GM06990 (cell line): ENCODE measurements around the gene ANLN.
"Not testable (repeated sequence)": the region's sequence is repeated elsewhere in the genome, so short reads cannot be mapped to it uniquely, and the experiment has no call there.

Experiments used
- DNase-seq: peaks from one replicate; pipeline ENCODE4 v3.0.0-alpha.2; 2011; ENCODE audit not compliant: insufficient read length; ENCODE audit errors: extremely low read depth
- H3K27me3 ChIP-seq: replicated peaks from 2 replicates; pipeline ENCODE4 v1.6.0; 2011; ENCODE audit warnings: low read length; ENCODE audit not compliant: control insufficient read depth, insufficient read depth
- H3K36me3 ChIP-seq: 2 replicates; pipeline ENCODE4 v1.5.1; 2011; ENCODE audit warnings: low read length; ENCODE audit not compliant: control insufficient read depth, insufficient read depth
- H3K4me3 ChIP-seq: replicated peaks from 2 replicates; pipeline ENCODE4 v1.5.1; 2011; ENCODE audit warnings: low read depth, mild to moderate bottlenecking, control low read depth, low read length
- TF ChIP-seq, protein P1 (sequence below): IDR thresholded peaks from 2 replicates; pipeline ENCODE4 v1.5.1; 2011; ENCODE audit warnings: low read length, control low read depth, mild to moderate bottlenecking, inconsistent platforms; ENCODE audit not compliant: insufficient read depth, poor library complexity, severe bottlenecking

ANLN gene

DNA sequence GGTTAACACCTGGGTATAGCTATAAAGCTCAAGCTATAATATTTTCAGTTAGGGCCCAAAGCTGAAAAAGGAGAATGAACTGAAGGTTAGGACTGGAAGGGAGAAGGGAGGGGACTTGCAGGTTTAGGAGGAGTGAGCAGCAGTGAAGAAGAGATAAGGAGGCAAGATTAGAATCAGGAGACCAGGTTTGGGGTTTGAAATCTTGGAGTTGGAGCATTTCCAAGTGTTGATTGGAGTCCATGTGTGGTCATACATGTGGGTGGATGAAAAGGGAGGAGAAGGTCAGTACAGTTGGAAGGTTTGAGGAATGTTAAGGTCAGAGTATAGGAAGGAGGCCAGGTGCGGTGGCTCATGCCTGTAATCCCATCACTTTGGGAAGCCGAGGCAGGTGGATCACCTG is 8.6 kb upstream of the ANLN start:
- Histone ChIP-seq H3K4me3 (no peak overlapping the region), H3K27me3 (no peaks in the 10 kb centered on the region), H3K36me3 (no peaks in the 10 kb centered on the region)
- TF ChIP-seq, protein P1, sequence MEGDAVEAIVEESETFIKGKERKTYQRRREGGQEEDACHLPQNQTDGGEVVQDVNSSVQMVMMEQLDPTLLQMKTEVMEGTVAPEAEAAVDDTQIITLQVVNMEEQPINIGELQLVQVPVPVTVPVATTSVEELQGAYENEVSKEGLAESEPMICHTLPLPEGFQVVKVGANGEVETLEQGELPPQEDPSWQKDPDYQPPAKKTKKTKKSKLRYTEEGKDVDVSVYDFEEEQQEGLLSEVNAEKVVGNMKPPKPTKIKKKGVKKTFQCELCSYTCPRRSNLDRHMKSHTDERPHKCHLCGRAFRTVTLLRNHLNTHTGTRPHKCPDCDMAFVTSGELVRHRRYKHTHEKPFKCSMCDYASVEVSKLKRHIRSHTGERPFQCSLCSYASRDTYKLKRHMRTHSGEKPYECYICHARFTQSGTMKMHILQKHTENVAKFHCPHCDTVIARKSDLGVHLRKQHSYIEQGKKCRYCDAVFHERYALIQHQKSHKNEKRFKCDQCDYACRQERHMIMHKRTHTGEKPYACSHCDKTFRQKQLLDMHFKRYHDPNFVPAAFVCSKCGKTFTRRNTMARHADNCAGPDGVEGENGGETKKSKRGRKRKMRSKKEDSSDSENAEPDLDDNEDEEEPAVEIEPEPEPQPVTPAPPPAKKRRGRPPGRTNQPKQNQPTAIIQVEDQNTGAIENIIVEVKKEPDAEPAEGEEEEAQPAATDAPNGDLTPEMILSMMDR, result no peak
- DNase-seq, result no peak

DNA sequence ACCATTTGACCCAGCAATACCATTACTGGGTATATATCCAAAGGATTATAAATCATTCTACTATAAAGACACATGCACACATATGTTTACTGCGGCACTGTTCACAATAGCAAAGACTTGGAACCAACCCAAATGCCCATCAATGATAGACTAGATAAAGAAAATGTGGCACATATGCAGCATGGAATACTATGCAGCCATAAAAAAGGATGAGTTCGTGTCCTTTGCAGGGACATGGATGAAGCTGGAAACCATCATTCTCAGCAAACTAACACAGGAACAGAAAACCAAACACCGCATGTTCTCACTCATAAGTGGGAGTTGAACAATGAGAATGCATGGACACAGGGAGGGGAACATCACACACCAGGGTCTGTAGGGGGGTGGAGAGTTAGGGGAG is 6.4 kb upstream of the ANLN start:
- H3K36me3 ChIP-seq, DNase-seq: not testable (repeated sequence)

DNA sequence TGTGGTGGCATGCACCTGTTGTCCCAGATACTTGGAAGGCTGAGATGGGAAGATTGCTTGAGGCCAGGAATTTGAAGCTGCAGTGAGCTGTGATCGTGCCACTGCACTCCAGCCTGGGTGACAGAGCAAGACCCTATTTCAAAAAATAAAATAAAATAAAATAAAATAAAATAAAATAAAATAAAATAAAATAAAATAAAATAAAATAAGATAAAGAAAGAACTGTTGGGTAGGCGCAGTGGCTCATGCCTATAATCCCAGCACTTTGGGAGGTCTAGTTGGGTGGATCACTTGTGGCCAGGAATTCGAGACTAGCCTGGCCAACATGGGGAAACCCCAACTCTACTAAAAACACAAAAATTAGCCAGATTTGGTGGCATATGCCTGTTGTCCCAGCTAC is 4.0 kb upstream of the ANLN start:
- DNase-seq, H3K4me3 ChIP-seq, H3K27me3 ChIP-seq, H3K36me3 ChIP-seq: not testable (repeated sequence)

More for the DNA sequence above, 6.4 kb upstream of the ANLN start:
- not testable (repeated sequence) for H3K4me3 ChIP-seq, H3K27me3 ChIP-seq

DNA sequence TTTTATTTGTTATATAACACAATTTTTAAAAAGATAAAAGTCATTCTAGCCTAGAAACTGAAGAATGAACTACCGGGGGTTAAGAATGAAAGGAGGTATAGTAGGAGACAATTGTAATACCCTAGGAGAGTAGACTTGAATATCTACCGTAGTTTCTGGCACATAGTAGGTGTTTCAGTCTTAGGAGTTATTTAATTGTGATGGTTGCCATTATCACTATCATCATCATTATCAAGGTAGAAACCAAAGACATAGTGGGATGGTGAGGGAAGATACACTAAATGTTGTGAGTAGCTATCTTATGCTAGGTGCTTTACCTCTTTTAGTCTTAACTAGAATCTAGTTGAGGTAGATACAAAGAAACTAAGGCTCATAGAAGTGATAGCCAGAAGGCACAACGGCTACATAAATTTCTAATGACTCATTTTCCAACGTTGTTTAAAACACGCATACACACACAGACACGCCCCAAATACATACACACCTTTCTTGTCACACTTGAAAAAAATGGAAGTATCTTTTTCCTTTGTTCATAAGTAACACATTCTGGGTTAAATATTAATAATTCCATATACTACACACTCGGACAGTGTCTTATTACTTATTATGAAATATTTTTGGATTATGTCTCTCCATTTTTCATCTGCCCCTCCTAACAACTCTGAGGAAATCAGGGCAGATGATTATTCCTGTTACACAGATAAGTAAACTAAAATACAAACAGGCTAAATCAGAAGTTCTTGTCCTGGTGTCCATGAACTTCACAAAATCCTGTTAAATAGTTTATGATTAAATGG is 2.0 kb upstream of the ANLN start:
- Histone ChIP-seq H3K27me3 (no peaks in the 10 kb centered on the region), H3K36me3 (no peaks in the 10 kb centered on the region), H3K4me3 (no peak overlapping the region)
- TF ChIP-seq, protein P1, result no peak
- no peak for DNase-seq

DNA sequence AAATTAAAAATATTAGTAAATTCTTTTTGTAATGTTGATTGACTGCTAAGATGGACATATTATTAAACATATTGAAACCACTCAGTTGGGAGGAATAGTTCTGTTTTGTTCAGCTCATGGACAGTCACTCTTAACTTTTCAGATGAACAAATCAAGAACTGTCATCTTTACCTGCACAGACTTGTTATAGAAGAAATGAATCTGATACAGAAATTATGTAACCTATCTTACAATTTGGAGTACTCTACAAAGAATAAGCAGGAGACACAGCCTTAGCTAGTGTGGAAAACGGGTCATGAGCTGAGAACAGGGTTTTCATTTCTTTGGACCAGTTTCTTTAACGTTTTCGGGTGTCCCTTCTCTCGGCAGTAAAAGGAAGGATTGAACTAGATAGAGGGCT is 1.2 kb upstream of the ANLN start:
- H3K36me3 ChIP-seq, result no peaks in the 10 kb centered on the region
- TF ChIP-seq, protein P1, result no peak
- no peaks in the 10 kb centered on the region for H3K27me3 ChIP-seq
- H3K4me3 ChIP-seq, result no peak overlapping the region
- no peak for DNase-seq

DNA sequence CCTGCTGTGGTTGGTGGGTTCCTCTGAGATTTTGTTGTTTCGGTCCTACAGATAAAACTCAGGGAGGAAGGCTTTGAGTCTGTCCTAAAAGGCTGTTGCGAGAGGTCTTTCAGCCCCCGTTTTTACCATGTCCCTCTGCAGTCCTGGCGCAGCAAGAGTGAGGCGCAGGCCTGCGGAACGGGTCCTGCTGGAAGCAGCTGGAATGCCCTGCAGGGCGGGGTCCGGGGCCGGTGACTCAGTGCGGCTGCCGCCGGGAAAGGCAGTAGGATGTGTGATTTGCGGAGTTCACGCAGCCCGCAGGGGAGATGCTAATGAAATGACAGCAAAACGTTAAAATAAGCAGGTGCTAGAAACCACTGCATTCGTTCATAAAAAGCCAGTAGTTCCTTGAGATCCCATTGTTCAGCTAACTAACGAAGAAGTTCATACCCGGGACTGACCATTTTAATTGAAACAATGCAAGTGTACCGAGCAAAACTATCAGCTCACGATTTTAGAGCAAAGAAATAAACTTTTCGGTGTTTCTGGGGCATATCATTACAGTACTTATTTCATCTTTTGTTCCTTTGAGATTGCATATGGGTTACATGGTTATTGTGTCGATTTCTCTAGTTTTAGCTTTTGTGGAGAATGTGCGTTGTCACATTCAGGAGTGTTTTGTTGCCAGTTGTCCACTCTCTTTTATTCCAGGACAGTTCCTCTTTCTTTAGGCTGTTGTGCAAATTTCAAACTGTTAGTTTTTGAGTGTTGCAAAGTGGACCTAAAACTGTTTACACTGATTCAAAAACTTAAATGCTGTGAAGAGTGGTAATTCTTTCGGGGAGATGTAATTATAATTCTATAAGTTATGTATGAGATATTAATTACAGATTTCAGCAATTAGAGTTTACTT is 783 bp downstream of the ANLN start:
- H3K4me3 ChIP-seq, result peak overlapping the region; percentile 93
- H3K36me3 ChIP-seq, result no peaks in the 10 kb centered on the region
- DNase-seq, result peak; percentile 76
- TF ChIP-seq, protein P1, result no peak
- no peaks in the 10 kb centered on the region for H3K27me3 ChIP-seq
